IPS DF 4.7 (cell line): ENCODE measurements around the gene C1orf122.
"Not testable (repeated sequence)": the region's sequence is repeated elsewhere in the genome, so short reads cannot be mapped to it uniquely, and the experiment has no call there.

ENCODE experiments used
- DNase-seq: peaks from one replicate; pipeline ENCODE4 v3.0.0-alpha.2; 2013; ENCODE audit warnings: low spot score; ENCODE audit errors: extremely low read depth

Gene C1orf122

DNA sequence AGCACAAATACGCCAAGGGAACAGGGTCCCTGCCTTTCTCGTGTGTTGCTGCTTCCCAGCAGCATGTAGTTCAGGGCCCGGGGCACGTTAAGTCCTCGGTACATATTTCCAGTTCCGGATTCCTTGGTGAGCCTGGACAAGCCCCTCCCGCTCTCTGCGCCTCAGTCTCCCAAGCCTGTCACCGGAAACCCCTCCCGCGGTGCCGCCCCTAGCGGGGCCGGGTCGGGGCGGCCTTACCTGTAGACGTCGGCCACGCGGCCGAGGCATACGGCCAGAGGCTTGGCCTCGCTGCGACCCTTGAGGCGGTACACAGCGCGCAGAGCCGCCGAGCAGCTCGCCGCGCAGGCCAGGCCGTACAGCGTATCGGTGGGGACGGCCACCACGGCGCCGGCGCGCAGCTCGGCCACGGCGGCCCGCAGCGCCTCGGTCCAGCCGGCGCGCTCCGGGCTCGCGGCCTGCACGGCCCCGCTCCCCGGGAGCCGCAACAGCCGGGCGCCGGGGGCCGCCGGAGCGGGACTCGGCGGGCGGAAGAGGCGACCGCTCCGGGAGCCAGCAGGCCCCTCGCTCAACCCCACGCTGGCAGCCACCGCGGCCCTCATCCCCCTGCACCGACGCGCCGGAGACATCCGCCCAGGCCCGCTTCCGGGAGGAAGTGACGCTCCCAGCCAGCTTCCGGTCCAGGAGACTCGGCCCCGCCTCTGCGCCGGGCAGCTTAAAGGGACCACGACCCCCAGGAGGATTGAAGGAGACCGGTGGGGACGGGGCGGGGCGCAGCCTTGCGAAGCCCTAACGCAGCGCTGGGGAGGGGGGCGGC is at the start of gene C1orf122, which contains the start of gene YRDC:
Gene C1orf122, plus strand, starts transcription at position 236 of the 814 bp plus-strand sequence. CDS start 615 bp downstream, outside the sequence.
Gene YRDC, minus strand, starts transcription at position 654 of the 814 bp plus-strand sequence. Its CDS starts 28 bp downstream, at position 626.
- DNase-seq = peak; percentile 76

DNA sequence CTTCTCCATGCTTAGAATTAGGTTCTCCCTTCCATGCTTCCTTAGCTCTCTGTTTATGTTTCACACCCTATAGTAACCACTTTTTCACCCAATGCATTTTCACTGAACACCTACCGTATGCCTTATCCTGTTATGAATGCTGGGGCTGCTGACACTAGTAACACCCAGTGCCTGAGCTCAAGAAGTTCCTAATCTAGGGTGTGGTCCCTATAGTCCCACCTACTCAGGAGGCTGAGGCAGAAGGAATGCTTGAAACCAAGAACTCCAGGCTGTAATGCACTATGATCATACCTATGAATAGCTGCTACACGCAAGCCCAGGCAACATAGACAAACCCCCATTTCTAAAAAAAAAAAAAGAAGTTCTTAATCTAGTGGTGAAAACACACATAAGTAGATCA is 48.1 kb upstream of the C1orf122 start:
- no peak for DNase-seq

DNA sequence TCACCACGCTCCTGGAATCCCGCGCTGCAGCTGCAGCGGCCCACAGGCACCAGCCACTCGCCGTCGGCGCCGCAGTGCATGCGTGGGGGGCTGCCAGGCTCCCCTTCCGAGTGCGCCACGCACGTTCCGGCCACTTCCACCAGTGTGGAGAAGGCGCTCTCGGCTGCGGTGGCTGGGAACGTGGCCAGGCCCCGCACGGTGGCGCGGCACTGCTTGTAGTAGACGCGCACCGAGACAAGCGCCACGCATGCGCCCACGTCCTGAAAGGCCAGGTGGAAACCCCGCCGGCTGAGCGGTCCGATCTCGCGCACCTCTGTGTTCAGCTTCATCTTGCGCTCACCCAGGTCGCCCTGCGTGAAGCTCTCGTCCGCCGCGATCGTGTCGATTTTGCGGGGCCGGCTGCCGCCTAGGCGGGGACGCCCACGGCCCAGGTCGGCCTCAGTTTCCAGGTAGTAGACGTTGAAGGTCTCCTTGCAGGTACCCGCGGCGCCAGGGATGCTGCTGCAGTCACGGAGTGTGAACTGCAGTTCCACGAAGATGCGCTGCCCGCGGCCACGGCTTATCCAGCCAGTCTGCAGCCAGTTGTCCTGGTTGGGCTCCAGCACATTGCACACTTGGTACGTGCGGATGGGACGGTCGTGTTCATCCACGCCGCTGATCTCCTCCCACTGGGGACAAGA is 46.0 kb upstream of the C1orf122 start:
- DNase-seq = no peak

- no peak for DNase-seq
These were observed 45.1 kb upstream of the C1orf122 start for GRCh38 chr1:37762516-37762915.

DNA sequence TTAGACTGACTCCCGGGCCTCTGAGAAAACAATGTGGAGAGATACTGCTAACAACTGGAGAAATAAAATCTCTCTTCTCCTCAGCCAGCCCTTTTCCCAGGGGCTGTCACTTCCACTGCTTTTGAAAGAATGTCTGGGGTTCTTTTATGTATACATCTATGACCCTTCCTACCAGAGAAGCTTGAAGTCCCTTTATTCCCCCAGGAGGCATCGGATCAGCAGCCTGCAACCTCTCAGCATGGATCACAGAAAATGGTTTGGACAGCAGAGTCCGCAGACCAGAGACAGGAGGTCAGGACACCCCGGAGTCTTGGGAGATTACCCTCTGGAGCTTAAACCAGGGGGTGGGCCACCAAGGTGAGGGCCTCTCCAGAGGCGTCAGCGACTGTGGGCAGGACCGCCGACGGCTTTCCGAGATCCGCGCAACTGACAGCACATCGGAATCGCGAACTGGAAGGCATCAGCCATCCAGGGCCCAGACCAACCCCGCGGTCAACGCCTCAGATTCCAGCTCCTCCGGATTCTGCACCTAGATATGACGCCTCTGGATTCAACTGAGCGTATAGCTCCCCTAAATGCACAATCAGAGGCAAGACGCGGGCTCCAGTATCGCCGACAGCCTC is 43.7 kb upstream of the C1orf122 start:
- DNase-seq = no peak

DNA sequence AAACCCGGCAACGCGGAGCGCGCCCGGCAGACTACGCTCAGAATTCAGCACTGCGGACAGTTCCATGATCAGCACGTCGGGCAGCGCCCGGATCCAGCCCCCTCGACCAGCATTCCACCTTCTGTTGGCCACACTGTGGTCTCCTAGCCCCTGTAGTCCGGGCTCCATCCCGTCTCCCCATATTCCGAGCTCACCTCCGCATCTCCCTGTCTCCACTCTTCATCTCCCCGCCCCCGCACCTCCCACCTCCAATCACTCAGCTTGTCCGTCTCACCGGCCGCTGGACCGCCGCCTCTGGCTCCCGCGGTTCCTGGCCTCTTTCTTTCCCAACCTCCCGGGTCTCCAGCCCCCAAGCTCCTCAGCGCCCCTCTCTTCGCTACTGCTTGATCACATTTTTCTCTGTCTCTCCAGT is 43.2 kb upstream of the C1orf122 start:
- no peak for DNase-seq

DNA sequence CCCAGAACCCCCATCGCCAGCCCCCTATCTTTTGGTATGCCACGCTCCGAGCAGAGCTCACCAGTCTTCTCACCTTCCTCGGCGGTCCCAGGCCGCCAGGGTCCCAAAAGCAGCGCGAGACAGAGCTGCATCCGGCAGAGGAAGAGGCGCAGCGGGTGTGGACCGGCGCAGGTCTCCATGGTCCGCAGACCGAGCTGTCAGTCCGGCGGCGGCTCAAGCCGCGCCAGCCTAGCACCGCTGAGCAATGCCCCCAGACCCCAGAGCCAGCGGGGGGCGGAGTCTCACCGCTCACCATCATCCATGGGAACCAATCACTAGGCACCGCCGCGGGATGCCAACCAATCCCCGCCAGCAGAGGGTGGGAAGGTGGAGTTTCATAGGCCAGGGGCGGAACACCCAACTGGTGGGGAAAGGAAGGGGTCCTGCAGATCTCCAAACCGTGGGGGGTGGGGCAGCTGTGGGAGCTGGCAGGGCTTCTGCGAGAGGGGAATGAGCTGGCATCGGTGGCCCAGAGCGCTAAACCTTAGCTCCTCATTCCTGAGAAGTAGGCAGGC is 42.6 kb upstream of the C1orf122 start, which contains the start of gene EPHA10:
Gene EPHA10, minus strand, starts transcription at position 233 of the 554 bp plus-strand sequence. Its CDS starts 54 bp downstream, at position 179.
- DNase-seq = no peak

GRCh38 chr1:37765916-37766664 is 41.5 kb upstream of the C1orf122 start:
- DNase-seq = no peak

DNA sequence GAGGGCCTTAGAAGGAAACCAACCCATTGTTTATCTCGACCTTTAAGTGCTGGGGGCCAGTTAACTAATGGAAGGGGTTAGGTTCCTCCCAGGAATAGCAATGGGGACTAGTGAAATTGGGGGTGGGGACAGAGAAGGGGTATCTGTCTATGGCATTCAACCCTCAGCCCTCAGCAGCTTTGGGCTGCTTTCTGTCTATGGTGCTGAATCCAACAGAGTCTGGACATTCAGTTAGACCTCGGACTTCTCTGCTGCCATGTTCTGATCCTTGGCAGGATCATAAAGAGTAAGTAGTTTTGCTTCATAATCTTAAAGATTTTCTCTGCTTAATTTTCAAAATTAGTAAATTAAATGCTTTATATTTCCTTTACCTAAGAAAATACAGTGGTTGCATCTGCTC is 40.1 kb upstream of the C1orf122 start:
- no peak for DNase-seq

GRCh38 chr1:37771440-37771839 is 36.1 kb upstream of the C1orf122 start:
- not testable (repeated sequence) for DNase-seq

DNA sequence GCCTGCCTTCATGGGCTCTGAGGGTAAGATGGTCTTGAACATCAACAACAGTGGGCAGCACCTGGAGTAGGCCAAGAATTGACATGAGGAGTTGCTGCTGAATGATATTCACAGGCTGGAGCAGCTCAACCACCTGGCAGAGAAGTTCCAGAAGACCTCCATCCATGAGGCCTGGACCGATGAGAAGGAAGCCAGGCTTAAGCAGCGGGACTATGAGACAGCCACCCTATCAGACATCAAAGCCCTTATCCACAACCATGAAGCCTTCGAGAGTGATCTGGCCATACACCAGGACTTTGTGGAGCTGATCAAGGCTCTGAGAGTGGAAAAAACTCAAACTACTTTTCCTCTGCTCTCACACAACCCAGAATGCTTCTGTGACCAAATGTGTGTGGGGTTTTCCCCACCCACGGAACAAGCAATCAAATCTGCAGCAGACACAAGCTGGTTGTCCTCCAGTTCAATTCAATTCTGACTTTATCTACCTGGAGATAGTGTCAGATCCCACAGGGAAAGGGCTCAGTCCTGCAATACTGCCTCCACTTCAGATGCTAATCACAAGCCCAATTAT is 30.6 kb upstream of the C1orf122 start:
- DNase-seq = no peak

DNA sequence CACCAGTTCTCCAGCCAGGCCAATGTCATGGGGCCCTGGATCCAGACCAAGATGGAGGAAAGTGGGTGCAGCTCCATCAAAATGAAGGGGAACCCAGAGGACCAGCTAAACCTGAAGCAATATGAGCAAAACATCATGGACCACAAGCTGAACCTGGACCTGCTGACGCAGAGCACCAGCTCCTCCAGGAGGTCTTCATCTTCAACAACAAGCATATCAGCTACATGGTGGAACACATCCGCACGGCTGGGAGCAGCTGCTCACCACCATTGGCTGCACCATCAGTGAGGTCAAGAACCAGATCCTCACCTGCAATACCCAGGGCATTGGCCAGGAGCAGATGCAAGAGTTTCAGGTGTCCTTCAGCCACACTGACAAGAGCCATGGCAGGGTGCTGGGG is 28.9 kb upstream of the C1orf122 start:
- DNase-seq = no peak

GRCh38 chr1:37782491-37782890 is 25.1 kb upstream of the C1orf122 start:
- DNase-seq = no peak

DNA sequence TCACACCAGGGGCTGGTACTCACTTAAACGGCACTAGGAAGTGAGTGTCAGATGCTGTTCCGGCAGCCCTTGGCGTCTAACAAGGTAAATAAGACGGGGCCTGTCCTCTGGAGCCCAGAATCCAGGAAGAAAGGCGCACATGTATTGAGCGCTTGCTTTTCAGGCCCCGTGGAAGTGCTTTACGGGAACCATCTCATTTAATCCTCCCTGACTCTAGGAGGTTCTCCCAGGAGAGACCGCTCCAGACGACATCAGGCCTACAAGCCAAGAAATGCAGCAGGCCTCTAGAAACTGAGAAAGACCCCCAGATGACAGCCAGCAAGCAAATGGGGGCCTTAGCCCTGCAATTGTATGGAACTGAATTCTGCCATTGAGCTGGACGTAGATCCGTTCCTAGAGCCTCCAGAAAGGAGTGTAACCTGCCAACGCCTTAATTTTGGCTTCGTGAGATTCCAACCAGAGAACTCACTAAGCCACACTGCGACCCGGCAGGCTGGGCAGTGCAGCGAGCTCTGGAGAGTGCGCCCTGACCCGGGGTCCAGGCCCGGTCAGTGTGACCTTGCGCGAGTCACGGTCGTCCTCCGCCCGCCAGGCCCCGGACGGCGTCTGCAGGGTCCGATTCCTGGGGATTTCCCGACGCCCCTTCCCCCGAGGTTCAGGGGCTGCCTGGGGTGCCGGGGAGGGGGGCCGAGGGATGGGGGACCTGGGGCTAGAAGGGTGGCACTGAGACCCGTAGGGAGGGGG is 14.5 kb upstream of the C1orf122 start:
- DNase-seq = no peak

DNA sequence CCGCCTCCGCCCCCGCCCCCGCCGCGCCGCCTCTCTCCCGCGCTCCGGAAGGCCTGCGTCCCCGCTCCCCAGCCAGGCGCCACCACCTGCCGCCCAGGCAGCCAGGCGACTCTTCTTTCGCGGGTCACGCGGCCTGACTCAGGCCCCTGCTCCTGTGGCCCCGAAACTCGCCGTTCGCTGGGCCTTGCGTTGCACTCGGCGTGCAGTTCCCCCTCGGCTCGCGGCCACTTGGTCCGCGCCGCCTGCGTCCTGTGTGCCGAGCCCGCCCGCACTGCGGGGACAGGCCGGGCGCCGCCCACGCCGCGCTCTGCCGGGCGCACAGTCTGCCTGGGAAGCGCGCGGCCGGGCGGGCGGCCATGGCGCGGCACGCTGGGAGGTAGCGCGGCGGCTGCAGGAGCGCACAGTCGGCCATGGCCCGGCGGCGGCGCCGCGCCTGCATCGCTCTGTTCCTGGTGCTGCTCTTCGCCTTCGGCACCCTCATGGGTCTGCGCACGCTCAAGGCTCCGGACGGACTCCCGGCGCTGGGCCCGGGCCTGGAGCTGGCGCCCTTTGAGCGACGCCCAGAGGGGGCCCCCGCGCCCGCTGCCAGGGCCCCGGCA is 13.7 kb upstream of the C1orf122 start, which contains the start of gene MANEAL:
Gene MANEAL, plus strand, starts transcription at position 75 of the 599 bp plus-strand sequence. Its CDS starts 336 bp downstream, at position 411.
- DNase-seq = no peak

DNA sequence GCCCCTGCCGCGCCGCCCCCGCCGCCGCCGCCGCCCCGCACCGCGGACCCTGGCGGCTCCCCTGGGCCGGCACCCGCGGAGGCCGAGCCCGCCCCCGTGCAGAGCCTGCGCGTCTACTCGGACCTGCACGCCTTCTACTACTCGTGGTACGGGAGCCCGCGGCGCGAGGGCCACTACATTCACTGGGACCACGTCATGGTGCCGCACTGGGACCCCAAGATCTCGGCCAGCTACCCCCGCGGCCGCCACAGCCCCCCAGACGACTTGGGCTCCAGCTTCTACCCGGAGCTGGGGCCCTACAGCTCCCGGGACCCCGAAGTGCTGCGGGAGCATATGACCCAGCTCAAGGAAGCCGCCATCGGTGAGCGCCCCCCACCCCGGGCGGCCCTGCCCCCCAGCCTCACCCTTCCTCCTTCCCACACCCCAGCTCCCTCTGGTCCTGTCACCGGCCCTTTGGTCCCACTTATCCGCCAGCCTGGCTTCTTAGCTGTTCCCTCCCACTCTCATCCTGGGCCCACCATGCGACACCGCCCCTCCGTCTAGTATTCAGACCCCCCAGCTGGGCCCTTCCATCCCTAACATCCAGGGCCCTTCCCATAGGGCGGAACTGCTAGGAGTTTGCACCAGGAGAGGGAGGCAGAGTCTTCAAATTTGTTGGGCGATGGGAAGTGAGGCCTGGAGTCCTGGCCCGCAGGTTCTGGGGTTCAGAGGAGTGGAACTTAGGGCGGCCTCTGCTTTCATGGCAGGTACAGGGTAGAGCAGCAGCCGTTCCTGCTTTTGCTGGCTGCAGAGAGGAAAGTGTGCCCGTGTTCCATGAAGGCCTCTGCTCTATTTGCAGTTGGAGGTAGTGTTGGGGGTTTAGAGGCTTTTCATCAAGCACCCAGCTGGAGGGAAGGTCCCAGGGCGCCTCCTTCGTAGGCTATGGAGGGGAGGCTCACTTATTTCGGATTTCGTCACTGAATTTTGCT is 12.9 kb upstream of the C1orf122 start:
- DNase-seq = no peak

GRCh38 chr1:37795340-37796125 is 12.1 kb upstream of the C1orf122 start:
- no peak for DNase-seq
